ENCODE measurements around the gene SESN1.

- no peak for TF ChIP-seq REST (IDR thresholded peaks at IDR 0.05; ENCODE audit: insufficient replicate concordance, low read depth)
- TF ChIP-seq CTCF (IDR thresholded peaks at IDR 0.05; ENCODE audit: insufficient read depth, low read length), result no peak
- TF ChIP-seq POLR2AphosphoS5 (IDR thresholded peaks at IDR 0.05; ENCODE audit: low read depth), result no peak
- TF ChIP-seq GABPA (IDR thresholded peaks at IDR 0.05; ENCODE audit: low read depth), result no peak
Observed at GRCh38 chr6:109079981-109080380, 14.7 kb downstream of the SESN1 start.

Measured in HL-60 (cell line).